OCI-LY1 (cell line): ENCODE measurements around the gene NACC2.

Experiments
- H2AFZ ChIP-seq: fragments of 200-600 bp; sonication (generic), shearing (Covaris generic); 2 replicates; pipeline ENCODE4 v1.6.0; 2014; ENCODE audit warnings: antibody characterized with exemption, mild to moderate bottlenecking, low read length
- H3F3A ChIP-seq: fragments of 200-600 bp; sonication (generic), shearing (Covaris generic); 2 replicates; pipeline ENCODE4 v1.6.0; 2014; ENCODE audit warnings: mild to moderate bottlenecking, antibody characterized with exemption, low read length, moderate library complexity; ENCODE audit not compliant: insufficient read depth
- H3K27ac ChIP-seq: fragments of 200-600 bp; sonication (generic); 2 replicates; pipeline ENCODE4 v1.5.1; 2014; ENCODE audit warnings: low read length, mixed run types, mild to moderate bottlenecking, low read depth; ENCODE audit not compliant: poor library complexity, severe bottlenecking
- H3K27me3 ChIP-seq: fragments of 200-600 bp; sonication (generic); 2 replicates; pipeline ENCODE4 v1.6.0; 2014; ENCODE audit warnings: antibody characterized with exemption, mild to moderate bottlenecking, low read length, moderate library complexity; ENCODE audit not compliant: insufficient read depth
- H3K36me3 ChIP-seq: fragments of 200-600 bp; sonication (generic); 2 replicates; pipeline ENCODE4 v1.6.1; 2014; ENCODE audit warnings: mild to moderate bottlenecking, antibody characterized with exemption, low read length, moderate library complexity, mixed read lengths; ENCODE audit not compliant: insufficient read depth
- H3K4me1 ChIP-seq: fragments of 200-600 bp; sonication (generic); 2 replicates; pipeline ENCODE4 v1.5.1; 2014; ENCODE audit warnings: mild to moderate bottlenecking, low read length, moderate library complexity; ENCODE audit not compliant: insufficient read depth, severe bottlenecking
- H3K4me2 ChIP-seq: fragments of 200-600 bp; sonication (generic), shearing (Covaris generic); 2 replicates; pipeline ENCODE4 v1.6.1; 2014; ENCODE audit warnings: low read length
- H3K4me3 ChIP-seq: fragments of 200-600 bp; sonication (generic); 2 replicates; pipeline ENCODE4 v1.5.1; 2014; ENCODE audit warnings: low read length, low read depth, mild to moderate bottlenecking, mixed read lengths; ENCODE audit not compliant: poor library complexity, severe bottlenecking
- H3K79me2 ChIP-seq: fragments of 200-600 bp; shearing (Covaris generic); 2 replicates; pipeline ENCODE4 v1.6.1; 2016; ENCODE audit warnings: mixed run types, low read length, mixed read lengths; ENCODE audit not compliant: insufficient read depth
- H3K9ac ChIP-seq: fragments of 200-600 bp; sonication (generic), shearing (Covaris generic); 2 replicates; pipeline ENCODE4 v1.6.1; 2014; ENCODE audit warnings: mild to moderate bottlenecking, low read length, mixed read lengths
- H3K9me2 ChIP-seq: fragments of 200-600 bp; sonication (generic), shearing (Covaris generic); 2 replicates; pipeline ENCODE4 v1.6.1; 2014; ENCODE audit warnings: low read depth, mild to moderate bottlenecking, low read length, mixed read lengths
- H3K9me3 ChIP-seq: fragments of 200-600 bp; shearing (Covaris generic); 2 replicates; pipeline ENCODE4 v1.6.1; 2014; ENCODE audit warnings: low read length, mixed read lengths
- H4K20me1 ChIP-seq: fragments of 200-600 bp; sonication (generic), shearing (Covaris generic); 2 replicates; pipeline ENCODE4 v1.6.0; 2016; ENCODE audit warnings: mild to moderate bottlenecking, low read length; ENCODE audit not compliant: insufficient read depth
- CTCF ChIP-seq: fragments of 200-600 bp; sonication (generic), shearing (Covaris generic); IDR thresholded peaks from 2 replicates; pipeline ENCODE4 v1.5.1; 2017; ENCODE audit warnings: mild to moderate bottlenecking, antibody characterized with exemption, low read length, moderate library complexity, mixed read lengths
- EZH2 ChIP-seq: fragments of 200-600 bp; sonication (generic), shearing (Covaris generic); IDR thresholded peaks from 2 replicates; pipeline ENCODE4 v1.8.0; 2017; ENCODE audit warnings: borderline replicate concordance, mixed run types, mild to moderate bottlenecking, antibody characterized with exemption, low read length, moderate library complexity, mixed read lengths

NACC2 gene

GRCh38 chr9:135986605-135987004 lies 108.5 kb downstream of the NACC2 start:
- Histone ChIP-seq H3K4me2 (no peak overlapping the region), H3K4me1 (peaks cover 5% of the 10 kb centered on the region), H3K9me2 (no peaks in the 10 kb centered on the region)

GRCh38 chr9:135985889-135986288 lies 109.2 kb downstream of the NACC2 start:
- no peaks in the 10 kb centered on the region for H3K9me3 ChIP-seq
- H3F3A ChIP-seq, result no peaks in the 10 kb centered on the region
- no peaks in the 10 kb centered on the region for H3K36me3 ChIP-seq
- H3K4me3 ChIP-seq, result no peak overlapping the region
- H2AFZ ChIP-seq, result no peak overlapping the region
- 0 out of 2 replicates have a peak, but pooled peaks cover 5% of the 10 kb centered on the region for H3K27me3 ChIP-seq
- H3K4me2 ChIP-seq, result no peak overlapping the region
- TF ChIP-seq EZH2, result no peak
- TF ChIP-seq CTCF, result no peak
- H3K4me1 ChIP-seq, result peaks cover 5% of the 10 kb centered on the region
- H3K9ac ChIP-seq, result no peak overlapping the region
- H4K20me1 ChIP-seq, result no peaks in the 10 kb centered on the region
- no peak overlapping the region for H3K27ac ChIP-seq
- no peaks in the 10 kb centered on the region for H3K9me2 ChIP-seq
- no peaks in the 10 kb centered on the region for H3K79me2 ChIP-seq

More at GRCh38 chr9:135986605-135987004, 108.5 kb downstream of the NACC2 start:
- H3K27ac ChIP-seq, result no peak overlapping the region
- no peak overlapping the region for H3K4me3 ChIP-seq
- no peaks in the 10 kb centered on the region for H3K79me2 ChIP-seq
- no peak overlapping the region for H3K9ac ChIP-seq
- H2AFZ ChIP-seq, result no peak overlapping the region
- no peaks in the 10 kb centered on the region for H3F3A ChIP-seq
- H3K27me3 ChIP-seq, result 0 out of 2 replicates have a peak, but pooled peaks cover 5% of the 10 kb centered on the region
- TF ChIP-seq EZH2, result no peak
- TF ChIP-seq CTCF, result no peak
- no peaks in the 10 kb centered on the region for H3K9me3 ChIP-seq
- H4K20me1 ChIP-seq, result no peaks in the 10 kb centered on the region
- H3K36me3 ChIP-seq, result no peaks in the 10 kb centered on the region

- Histone ChIP-seq H3K4me1 (peaks cover 4% of the 10 kb centered on the region), H3K4me2 (no peak overlapping the region), H3F3A (no peaks in the 10 kb centered on the region), H3K9ac (no peak overlapping the region), H2AFZ (no peak overlapping the region), H3K9me3 (no peaks in the 10 kb centered on the region), H3K27me3 (0 out of 2 replicates have a peak, but pooled peaks cover 5% of the 10 kb centered on the region), H3K27ac (no peak overlapping the region), H4K20me1 (no peaks in the 10 kb centered on the region), H3K9me2 (no peaks in the 10 kb centered on the region), H3K79me2 (no peaks in the 10 kb centered on the region), H3K4me3 (no peak overlapping the region), H3K36me3 (no peaks in the 10 kb centered on the region)
- TF ChIP-seq CTCF (no peak), EZH2 (no peak)
Observed at GRCh38 chr9:135985459-135985774, 109.7 kb downstream of the NACC2 start.
